Kidney capillary endothelial cell (primary cell): ENCODE data around the gene PDE4C.

ENCODE experiments used
- DNase-seq: peaks from one replicate; pipeline ENCODE4 v3.0.0-alpha.2; 2018; ENCODE audit warnings: low spot score

PDE4C gene

DNA sequence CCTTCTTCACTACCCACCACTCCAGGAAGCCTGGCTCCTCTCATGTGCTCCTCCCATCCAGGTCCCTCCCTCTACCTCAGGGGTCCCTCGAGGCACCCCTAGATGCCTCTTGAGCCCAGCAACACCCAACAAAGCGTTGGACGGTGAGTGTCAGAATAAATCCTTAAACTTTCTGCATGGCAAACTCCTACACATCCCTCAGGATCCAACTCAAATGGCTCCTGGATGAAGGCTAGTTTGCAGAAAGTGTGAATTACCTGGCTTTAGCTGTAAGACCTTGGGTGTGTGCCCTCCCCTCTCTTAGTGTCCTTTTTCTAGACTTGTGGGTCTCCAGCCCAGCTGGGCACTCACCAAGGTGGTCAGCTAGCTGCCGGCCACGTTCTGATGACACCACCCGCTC is 27.9 kb downstream of the PDE4C start:
- no peak for DNase-seq

DNA sequence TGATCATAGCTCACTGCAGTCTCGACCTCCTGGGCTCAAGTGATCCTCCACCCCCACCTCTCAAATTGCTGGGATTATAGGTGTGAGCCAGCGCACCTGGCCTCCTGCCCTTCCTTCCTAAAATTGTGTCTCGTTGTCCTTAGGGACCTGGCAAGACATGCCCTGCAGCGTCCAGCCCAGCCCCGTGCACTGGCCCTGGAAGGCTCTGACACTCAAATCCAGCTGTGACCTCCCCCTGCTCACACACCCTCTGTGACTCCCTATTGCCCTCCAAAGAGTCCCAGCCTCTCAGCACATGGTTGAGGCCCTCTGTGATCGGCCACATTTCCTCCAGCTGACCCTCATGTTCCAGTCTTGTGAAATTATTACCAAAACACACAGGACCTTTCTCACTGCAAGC is 28.3 kb downstream of the PDE4C start:
- DNase-seq, result no peak

DNA sequence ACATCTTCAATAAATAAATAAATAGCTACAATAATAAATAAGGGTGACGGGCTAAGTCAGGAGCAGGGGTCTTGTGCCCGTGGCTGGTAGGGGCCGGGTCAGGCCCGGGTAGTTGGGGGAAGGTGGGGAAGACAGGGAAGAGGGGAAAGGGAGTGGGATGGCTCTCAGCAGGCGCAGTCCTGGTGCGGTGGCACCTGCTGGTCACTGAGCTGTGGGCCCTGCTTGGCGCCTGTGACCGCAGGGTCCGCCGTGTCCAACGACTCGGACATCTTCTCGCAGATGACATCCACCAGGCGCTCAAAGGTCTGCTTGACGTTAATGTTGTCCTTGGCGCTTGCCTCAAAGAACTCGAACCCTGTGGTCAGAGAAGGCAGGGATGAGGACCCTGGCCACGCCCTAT is 28.9 kb downstream of the PDE4C start:
- no peak for DNase-seq

DNA sequence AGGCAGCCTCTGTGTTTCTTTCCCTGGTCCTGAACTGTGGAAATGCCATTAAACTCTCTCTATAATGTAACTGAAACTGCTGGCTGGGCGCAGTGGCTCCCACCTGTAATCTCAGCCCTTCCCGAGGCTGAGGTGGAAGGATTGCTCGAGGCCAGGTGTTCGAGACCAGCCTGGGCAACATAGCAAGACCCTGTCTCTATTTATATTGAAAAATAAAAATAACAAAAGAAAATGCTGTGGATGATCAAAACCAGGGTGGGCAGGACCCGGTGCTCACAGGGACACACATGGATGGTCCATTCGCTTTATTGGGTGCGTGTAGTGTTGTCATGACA is 29.8 kb downstream of the PDE4C start:
- no peak for DNase-seq

DNA sequence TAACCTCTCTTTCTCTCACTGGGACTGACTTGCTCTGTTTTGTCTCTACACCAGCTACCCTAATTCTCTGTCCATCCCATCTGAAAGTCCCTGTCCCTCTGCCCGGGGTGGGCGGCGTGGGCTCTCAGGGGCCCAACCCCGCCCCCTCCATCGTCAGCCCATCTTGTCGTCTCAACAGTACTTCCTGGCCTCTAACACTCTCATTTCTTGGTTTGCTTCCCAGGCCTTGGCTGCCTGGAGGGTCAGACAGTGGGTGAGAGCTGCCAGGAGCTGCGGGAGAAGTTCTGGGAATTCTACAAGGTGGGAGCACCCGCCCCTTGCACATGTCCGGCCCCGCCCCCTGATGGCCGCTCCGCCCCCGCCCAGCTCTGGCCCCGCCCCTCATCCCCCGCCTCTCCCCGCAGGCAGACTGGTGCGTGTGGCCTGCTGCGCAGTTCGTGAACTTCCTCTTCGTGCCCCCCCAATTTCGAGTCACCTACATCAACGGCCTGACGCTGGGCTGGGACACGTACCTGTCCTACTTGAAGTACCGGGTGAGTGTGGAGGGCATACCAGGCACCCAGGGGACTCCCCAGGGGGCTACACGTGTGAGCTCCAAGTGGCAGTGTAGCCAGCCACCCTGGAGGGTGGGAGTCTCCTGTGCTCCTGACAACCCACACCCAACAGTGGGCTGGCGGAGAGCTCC is 31.5 kb downstream of the PDE4C start:
- DNase-seq, result no peak

DNA sequence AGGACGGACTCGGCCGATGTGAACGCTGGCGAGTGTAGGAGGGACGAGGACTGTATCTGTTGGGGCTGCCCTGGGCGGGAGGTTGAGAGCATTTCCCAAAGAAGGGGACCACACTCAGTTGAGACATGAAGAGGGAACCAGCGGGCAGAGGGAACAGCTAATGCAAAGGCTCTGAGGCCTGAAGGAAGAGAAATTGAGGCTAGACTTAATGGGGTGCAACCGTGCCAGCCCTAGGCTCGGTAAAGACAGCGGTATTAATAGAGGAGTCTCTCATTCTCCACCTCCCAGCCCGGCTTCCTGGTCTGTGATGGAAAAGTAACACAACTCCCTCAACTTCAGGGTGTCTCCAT is 32.1 kb downstream of the PDE4C start:
- DNase-seq, result no peak

DNA sequence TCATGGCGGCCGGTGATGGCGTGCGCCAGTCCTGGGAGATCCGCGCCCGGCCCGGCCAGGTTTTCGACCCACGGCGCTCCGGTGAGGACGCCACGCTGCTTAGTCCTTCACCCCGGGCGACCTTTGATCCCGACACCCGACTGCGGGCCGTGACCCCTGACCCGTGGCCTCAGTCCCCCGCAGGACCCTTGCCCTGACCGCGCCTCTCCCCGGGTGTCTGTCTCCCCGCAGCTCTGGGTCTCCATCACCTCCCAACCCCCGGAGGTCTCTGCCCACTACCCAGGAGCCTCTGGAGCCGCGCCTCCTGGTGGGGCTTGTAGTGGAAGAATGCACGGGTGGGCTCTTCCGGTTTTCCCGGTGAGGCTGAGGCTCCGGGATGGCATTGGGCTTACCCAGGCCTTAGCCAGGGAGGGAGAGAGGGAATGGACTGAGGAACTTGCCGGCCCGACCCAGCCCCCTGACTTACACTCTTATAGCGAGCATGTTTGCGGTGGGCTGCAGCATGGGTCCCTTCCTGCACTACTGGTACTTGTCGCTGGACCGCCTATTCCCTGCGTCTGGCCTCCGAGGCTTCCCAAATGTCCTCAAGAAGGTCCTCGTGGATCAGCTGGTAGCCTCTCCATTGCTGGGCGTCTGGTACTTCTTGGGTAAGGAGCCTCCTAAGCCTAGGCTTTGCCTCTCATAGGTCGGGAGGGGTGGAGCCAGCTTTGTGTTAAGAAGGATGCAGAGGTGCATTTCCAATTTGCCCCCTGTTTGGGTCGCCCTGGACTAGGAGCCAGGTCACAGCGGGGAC is 32.7 kb downstream of the PDE4C start:
- no peak for DNase-seq

DNA sequence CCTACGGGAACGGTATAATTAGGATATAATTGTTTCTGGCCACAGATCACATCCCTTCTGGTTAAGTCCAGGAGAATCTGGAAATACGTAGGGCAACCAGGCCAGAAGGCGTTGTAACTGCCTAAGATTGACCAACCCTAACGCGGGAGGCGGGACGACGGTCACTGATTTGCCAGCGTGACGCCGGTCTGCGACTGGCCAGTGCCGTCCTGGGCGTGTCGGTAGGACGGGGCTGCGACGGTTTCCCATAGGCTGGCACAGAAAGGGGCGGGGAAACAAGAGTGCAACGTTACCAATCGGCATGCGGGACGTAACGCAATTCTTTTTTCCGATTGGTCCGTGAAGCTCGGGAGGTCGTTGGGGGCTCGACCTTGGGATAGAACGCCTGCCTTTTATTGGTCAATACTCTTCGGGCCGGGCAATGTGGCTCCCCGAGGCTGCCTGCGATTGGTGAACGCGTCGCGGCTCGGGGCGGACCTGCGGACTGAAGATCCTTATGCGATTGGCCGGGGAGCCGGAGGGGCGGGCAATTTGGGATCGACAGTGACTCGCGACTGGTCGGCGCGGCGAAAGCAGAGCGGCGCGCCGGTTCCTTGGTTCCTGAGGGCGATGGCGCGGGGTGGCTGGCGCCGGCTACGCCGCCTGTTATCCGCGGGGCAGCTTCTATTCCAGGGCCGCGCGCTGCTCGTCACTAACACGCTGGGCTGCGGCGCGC is 33.4 kb downstream of the PDE4C start, which contains the start of gene MPV17L2:
Gene MPV17L2, plus strand, starts transcription at position 546 of the 715 bp plus-strand sequence. Its CDS starts 64 bp downstream, at position 610.
- peak; percentile 100 for DNase-seq

DNA sequence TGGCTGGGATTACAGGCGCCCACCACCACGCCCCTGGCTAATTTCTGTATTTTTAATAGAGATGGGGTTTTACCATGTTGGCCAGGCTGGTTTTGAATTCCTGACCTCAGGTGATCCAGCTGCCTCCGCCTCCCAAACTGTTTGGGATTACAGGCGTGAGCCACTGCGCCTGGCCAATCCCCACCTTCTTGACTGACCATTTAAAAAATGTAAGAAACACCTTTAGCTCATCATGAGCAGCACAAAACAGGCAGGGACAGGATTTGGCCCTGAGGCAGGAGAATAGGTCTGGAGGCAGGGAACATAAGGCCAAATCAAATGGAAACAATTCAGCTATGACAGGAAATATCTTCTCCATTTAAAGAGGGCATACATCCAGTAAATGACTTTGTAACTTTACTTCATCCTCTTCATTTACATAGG is 34.6 kb downstream of the PDE4C start:
- DNase-seq, result no peak

DNA sequence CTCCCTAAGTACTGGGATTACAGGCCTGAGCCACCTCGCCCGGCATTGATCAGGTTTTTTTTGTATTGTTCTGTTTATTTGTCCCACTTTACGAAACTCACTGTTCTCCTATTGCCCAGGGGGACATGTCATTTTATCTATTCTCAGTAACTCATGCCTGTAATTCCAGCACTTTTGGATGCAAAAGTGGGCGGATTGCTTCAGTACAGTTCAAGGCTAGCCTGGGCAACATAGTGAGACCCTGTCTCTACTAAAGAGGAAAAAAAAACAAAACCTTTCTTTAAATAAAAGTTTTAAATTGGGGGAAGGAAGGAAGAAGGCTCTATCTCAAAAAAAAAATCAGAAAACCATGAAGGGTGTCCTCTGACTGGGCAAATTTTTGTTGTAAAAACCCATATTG is 36.0 kb downstream of the PDE4C start:
- no peak for DNase-seq

DNA sequence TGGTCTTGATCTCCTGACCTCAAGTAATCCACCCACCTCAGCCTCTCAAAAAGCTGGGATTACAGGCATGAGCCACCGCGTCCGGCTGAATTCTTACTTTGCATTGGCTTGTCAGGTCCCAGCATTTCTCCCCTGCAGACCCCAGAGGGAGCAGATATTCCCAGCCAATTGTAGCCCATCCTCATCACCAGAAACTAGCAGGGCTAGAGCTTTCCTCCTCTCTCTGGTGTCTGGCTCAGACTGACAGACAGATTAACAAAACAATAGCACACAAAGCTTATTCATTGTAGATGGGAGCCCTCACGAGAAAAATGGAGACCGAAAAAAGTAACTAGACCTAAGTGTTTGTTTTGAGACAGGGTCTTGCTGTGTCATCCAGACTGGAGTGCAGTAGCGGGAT is 40.7 kb downstream of the PDE4C start:
- no peak for DNase-seq

DNA sequence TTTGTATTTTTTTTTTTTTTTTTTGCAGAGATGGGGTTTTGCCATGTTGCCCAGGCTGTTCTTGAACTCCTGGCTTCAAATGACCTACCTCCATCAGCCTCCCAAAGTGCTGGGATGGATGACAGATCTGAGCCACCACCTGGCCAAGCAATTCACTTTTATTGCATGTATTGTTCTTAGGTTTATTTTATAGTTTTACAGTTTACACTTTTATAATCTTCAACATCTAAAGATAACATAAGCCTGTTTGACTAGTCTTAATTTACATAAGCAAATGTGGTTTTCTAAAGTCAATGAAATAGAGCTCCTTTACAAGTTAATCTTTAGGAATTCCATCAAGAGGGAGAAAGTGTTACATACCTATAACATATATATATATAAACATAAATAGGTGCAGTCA is 42.7 kb downstream of the PDE4C start:
- no peak for DNase-seq

DNA sequence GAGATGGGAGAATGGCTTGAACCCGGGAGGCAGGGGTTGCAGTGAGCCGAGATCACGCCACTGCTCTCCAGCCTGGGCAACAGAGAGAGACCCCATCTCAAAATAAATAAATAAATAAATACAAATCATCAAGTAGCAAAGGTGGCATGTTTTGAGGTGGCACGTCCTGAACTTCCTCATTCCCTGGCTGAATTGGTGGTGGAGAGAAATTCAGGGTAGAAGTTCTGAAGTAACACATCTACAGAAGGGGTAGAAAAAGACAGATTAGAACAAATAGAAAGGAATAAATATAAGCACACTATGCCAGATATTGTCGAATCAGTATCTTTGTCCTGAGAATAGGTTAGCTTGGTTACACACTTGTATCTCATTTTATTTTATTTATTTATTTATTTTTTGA is 46.3 kb downstream of the PDE4C start:
- no peak for DNase-seq

DNA sequence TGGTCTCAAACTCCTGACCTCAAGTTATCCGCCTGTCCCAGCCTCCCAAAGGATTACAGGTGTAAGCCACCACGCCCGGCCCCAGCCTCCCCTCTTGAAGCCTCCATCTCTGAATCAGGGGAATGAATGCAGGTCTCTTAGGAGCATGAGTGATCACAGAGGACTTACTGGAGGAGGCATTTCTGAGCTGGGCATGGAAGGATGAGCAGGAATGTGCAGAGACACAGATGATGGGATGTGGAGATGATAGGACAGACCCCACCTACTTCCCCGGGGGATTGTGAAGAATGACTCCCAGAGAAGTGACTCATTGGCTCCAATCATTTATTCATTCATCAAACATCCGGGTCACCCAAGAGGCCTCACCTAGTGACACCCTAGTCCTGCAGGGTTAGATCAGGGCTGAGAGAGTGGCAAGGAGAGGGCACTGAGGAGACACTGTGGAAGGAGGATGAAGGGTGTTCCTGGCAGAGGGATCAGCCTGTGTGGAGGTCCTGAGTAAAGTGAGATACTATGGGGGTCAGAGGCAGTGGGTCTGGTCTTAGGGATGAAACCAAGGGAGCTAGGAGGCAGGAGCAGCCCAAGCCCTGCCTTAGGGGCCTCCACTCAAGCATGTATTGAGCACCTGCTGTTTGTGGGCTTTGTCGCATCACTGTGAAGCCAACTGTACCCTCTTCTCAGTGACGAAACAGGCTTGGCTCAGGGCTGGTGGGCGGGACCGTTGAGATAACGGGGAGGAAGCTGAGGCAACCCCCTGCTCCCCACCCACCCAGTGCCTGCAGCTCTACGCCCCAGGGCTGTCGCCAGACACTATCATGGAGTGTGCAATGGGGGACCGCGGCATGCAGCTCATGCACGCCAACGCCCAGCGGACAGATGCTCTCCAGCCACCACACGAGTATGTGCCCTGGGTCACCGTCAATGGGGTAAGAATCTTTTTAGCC is 49.6 kb downstream of the PDE4C start:
- no peak for DNase-seq

DNA sequence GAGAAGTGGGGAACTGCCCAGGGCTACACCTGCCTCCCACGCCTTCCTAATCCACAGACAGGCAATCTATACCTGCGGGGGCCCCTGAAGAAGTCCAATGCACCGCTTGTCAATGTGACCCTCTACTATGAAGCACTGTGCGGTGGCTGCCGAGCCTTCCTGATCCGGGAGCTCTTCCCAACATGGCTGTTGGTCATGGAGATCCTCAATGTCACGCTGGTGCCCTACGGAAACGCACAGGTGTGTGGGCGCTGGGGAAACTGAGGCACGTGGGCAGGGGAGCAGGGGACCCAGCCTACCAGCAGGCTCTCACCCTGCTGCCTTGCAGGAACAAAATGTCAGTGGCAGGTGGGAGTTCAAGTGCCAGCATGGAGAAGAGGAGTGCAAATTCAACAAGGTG is 51.3 kb downstream of the PDE4C start:
- DNase-seq, result no peak
